Fibroblast of villous mesenchyme (primary cell): Measurements from ENCODE around the gene AVEN. TPM values are rescaled to one million over a fixed set of nuclear protein-coding genes. Genes with fewer than 3 reads are reported as not detected.
"Not testable (repeated sequence)": the region's sequence is repeated elsewhere in the genome, so short reads cannot be mapped to it uniquely, and the experiment has no call there.

Experiments used
- DNase-seq: peaks from one replicate; pipeline ENCODE4 v3.0.0-alpha.2; 2010; ENCODE audit warnings: low read depth
- H3K4me3 ChIP-seq: 2 replicates; pipeline ENCODE4 v1.5.1; 2011; ENCODE audit warnings: low read depth, mild to moderate bottlenecking, low read length
- total RNA-seq: library from RNA; depleted of rRNA; stranded (reverse); fragments of >200 nt; gene quantifications from 2 replicates; pipeline ENCODE4 v1.2.3, GENCODE V29; 2012
- TF ChIP-seq, protein P1 (sequence below): IDR thresholded peaks from 2 replicates; pipeline ENCODE4 v1.5.1; 2012; ENCODE audit warnings: low read depth, mild to moderate bottlenecking, low read length; ENCODE audit not compliant: insufficient read depth

The AVEN gene
- total RNA-seq, 1 donor: 37.1 TPM

- TF ChIP-seq, protein P1, sequence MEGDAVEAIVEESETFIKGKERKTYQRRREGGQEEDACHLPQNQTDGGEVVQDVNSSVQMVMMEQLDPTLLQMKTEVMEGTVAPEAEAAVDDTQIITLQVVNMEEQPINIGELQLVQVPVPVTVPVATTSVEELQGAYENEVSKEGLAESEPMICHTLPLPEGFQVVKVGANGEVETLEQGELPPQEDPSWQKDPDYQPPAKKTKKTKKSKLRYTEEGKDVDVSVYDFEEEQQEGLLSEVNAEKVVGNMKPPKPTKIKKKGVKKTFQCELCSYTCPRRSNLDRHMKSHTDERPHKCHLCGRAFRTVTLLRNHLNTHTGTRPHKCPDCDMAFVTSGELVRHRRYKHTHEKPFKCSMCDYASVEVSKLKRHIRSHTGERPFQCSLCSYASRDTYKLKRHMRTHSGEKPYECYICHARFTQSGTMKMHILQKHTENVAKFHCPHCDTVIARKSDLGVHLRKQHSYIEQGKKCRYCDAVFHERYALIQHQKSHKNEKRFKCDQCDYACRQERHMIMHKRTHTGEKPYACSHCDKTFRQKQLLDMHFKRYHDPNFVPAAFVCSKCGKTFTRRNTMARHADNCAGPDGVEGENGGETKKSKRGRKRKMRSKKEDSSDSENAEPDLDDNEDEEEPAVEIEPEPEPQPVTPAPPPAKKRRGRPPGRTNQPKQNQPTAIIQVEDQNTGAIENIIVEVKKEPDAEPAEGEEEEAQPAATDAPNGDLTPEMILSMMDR: no peak
- H3K4me3 ChIP-seq: no peak overlapping the region
- no peak for DNase-seq
These were observed 13.8 kb downstream of the AVEN start for GRCh38 chr15:34025252-34025651.

DNA sequence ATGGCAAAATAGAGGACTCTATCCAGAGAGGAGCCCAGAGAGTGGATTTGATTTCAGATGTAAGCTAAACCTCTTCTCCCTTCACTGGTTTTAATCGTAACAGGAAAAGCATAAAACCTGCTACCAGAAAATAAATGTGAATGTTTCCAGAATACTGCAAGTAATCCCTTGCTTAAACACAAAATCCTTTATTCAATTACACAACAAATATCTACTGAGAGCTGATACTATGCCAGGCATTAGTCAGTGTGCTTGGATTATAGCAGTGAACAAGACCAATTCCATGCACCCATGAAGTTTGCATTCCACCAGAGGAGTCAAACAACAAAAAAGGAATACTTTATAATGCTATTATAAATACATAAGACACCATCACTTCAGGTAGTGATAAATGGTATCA lies 15.1 kb downstream of the AVEN start:
- TF ChIP-seq, protein P1: no peak
- no peak overlapping the region for H3K4me3 ChIP-seq
- DNase-seq: peak; percentile 63

DNA sequence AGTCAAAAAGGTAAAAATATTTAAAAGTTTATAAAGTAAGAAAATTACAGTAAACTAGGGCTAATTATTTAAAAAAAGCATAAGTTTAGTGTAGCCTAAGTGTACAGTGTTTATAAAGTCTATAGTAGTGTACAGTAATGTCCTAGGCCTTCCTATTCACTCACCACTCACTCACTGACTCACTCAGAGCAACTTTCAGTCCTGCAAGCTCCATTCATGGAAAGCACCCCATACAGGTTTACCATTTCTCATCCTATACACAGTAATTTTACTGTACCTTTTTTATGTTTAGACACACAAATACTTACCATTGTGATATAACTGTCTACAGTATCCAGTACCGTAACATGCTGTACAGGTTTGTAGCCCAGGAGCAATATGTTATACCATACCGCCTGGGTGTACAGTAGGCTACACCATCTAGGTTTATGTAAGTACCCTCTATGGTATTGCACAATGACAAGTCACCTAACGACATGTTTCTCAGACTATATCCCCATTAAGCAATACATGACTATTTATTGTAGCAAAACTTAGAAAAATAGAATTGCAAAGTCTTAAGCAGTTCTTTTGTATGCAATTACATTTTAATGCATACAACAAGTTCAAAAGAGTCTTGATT lies 19.5 kb downstream of the AVEN start:
- H3K4me3 ChIP-seq: no peak overlapping the region
- no peak for DNase-seq
- TF ChIP-seq, protein P1: no peak

GRCh38 chr15:34018738-34019137 lies 20.3 kb downstream of the AVEN start:
- H3K4me3 ChIP-seq, DNase-seq: not testable (repeated sequence)

DNA sequence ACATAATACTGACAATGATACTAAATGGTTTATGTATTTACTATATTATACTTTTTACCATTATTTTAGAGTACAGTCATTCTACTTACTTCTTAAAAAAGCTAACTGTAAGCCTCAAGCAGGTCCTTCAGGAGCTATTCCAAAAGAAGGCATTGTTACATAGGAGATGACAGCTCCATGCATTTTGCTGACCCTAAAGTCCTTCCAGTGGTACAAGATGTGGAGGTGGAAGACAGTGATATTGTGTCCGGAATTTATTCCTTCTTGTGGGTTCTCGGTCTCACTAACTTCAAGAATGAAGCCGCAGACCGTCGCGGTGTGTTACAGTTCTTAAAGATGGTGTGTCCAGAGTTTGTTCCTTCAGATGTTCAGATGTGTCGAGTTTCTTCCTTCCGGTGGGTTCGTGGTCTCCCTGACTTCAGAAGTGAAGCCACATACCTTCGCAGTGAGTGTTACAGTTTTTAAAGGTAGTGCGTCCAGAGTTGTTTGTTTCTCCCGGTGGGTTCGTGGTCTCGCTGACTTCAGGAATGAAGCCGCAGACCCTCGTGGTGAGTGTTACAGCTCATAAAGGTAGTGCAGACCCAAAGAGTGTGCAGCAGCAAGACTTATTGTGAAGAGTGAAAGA lies 20.9 kb downstream of the AVEN start:
- TF ChIP-seq, protein P1: no peak
- H3K4me3 ChIP-seq: no peak overlapping the region
- DNase-seq: no peak

DNA sequence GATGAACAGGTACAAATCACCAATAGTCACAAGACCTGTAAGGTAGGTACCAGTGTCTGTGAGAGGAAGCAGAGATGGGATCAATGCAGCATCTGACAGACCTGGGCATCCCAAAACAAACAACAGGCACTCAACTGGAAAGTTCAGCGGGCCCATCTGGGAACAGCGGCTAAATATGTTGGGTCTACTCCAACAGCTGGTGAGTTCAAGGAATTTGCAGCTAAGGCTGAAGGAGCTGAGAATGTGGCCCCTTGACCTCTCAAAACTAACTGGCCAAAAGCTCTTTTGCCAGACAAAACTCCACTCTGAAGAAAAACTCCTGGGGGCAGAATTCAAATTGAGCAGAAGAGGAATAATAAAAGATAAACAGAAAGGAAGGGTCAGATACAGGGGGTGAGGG lies 24.4 kb downstream of the AVEN start:
- peak; percentile 31 for DNase-seq

DNA sequence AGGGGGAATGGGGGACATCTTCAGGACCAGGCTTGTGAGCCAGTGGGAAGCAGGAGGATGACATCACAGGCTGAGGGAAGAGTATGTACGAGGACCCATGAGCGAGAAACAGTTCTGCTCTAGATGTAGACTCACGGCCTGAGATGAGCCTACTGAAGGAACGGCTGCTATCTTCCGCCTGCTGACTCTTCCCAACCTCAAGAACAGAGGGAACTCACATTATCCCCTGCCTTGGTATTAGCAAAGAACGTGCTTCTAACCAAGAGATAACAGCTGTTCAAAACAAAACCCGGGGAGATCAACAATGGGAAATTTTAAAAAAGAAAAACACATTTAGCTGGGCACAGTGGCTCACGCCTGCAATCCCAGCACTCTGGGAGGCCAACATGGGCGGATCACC lies 25.3 kb downstream of the AVEN start:
- TF ChIP-seq, protein P1: no peak
- no peak for DNase-seq

More for the DNA sequence above, 24.4 kb downstream of the AVEN start:
- no peak overlapping the region for H3K4me3 ChIP-seq
- TF ChIP-seq, protein P1: no peak

More for the DNA sequence above, 25.3 kb downstream of the AVEN start:
- H3K4me3 ChIP-seq: no peak overlapping the region
